Suppressor macrophage (primary cell): Measurements from ENCODE around the gene HOOK2.

Experiments used
- DNase-seq, 4 experiments: peaks; one replicate each; pipeline ENCODE4 v3.0.0-alpha.2; 2020 to 2022

Gene HOOK2

DNA sequence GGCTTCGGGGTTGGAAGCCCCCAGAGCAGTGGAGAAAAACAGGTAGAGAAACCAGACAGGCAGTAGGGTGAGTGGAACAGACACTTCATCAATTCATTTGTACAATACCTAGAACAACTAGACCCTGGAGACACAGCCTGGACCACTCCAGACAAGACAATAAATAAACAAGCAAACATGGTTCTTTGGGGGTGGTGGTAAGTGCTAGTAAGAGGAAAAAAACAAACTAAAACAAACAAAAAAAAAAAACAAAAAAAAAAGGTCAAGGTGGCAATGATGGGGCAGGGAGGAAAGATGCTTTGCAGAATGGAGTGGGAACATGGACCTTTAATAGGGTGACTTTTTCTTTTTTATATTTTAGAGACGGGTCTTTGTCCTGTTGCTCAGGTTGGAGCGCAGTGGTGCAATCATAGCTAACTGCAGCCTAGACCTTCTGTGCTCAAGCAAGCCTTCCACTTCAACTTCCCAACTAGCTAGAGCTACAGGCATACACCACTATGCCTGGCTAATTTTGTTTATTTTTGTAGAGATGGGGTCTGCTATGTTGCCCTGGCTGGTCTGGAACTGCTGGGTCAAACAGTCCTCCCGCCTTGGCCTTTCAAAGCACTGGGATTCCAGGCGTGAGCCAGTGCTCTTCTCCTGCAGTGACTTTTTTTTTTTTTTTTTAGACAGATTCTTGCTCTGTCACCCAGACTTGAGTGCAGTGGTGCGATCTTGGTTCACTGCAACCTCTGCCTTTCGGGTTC, 19.0 kb upstream of the HOOK2 start:
- DNase-seq: peak; percentile 48 to 64 (median 58)

GRCh38 chr19:12793290-12794195, 18.2 kb upstream of the HOOK2 start:
- peak; percentile 95 to 98 (median 96) for DNase-seq

- peak in 1 of 4 experiments; percentile 39 for DNase-seq
These were observed 17.5 kb upstream of the HOOK2 start for GRCh38 chr19:12792853-12793289.

GRCh38 chr19:12792051-12792852, 16.9 kb upstream of the HOOK2 start:
- DNase-seq: peak; percentile 66 to 83 (median 76)

DNA sequence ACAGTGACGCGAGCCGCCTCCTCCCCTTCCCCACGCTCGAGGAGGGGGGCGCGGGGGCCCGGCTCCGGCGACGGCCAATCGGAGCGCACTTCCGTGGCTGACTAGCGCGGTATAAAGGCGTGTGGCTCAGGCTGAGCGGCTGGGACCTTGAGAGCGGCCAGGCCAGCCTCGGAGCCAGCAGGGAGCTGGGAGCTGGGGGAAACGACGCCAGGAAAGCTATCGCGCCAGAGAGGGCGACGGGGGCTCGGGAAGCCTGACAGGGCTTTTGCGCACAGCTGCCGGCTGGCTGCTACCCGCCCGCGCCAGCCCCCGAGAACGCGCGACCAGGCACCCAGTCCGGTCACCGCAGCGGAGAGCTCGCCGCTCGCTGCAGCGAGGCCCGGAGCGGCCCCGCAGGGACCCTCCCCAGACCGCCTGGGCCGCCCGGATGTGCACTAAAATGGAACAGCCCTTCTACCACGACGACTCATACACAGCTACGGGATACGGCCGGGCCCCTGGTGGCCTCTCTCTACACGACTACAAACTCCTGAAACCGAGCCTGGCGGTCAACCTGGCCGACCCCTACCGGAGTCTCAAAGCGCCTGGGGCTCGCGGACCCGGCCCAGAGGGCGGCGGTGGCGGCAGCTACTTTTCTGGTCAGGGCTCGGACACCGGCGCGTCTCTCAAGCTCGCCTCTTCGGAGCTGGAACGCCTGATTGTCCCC, 16.1 kb upstream of the HOOK2 start, which contains the start of gene JUNB:
JUNB (plus strand) TSS at position 142 of the 706 bp plus-strand sequence; CDS start at position 428, 286 bp downstream.
- DNase-seq: peak; percentile 99

DNA sequence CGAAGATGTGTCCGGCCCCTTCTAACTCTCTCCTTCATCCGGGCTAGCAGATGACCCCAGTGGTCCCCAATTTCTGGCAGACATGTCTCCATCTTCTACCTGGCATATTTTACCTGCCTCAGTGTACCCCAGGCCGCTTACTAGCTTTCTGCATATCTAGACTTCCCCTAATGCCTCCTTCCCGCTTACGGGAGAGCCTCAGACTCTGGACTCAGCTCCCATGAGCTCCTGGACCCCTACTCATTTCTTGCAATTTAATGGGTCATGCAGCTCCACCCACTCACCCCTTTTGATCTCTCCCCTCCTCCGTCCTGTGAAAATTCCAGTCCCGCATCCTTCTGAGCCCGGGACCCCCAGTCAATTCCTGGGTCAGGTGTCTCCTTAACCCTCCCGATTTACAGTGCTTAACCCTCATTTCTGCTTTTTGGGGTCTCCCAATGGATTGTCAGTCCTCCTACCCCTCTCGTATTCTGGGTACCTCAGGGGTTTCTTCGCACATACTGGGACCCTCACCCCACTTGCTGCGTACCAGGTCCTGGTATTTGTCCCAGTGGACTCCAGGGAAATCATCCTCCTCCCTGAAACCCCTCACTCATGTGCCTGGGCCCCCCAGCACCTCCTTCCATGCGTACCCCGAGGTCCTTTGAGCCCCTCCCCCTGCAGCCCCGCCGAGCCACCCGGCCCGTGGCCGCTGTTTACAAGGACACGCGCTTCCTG, 15.4 kb upstream of the HOOK2 start:
- DNase-seq: peak; percentile 35 to 59 (median 54)

DNA sequence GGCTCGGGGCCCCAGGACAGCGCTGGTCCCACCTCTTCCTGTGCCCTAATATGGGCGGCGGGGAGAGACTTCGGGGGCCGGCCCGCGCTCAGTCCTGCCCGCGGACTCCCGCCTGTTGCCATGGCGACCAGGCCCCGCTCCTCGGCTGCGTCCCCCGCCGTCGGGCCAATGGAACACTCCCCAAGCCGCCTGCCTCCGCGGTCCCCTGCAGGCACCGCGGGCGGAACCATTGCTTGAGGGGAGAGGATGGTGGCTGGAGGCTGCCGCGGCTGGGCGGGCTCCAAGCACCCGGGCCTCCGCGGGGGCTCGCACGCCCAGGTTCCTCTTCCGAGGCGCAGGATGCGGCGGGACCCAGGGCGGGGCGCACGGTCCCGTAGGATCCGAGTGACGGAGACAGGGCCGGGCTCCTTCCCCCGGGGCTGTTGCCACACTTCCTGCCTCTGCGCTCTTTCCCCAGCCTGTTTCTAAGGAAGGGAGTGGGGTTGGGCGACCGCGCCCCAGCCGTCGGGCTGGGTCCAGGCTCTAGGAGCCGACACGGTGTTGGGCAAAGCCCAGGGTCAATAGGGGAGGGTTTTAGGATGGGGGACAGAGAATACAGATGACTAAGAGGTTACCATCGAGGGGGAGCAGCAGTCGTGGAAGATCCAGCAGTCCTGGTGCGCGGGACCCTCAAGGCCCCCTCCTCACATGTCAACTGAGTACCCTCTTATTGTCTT, 14.7 kb upstream of the HOOK2 start:
- peak; percentile 99 to 100 (median 100) for DNase-seq

GRCh38 chr19:12789098-12789903, 13.9 kb upstream of the HOOK2 start:
- DNase-seq: no peak

GRCh38 chr19:12788682-12789097, 13.3 kb upstream of the HOOK2 start:
- DNase-seq: peak; percentile 87 to 94 (median 94)

DNA sequence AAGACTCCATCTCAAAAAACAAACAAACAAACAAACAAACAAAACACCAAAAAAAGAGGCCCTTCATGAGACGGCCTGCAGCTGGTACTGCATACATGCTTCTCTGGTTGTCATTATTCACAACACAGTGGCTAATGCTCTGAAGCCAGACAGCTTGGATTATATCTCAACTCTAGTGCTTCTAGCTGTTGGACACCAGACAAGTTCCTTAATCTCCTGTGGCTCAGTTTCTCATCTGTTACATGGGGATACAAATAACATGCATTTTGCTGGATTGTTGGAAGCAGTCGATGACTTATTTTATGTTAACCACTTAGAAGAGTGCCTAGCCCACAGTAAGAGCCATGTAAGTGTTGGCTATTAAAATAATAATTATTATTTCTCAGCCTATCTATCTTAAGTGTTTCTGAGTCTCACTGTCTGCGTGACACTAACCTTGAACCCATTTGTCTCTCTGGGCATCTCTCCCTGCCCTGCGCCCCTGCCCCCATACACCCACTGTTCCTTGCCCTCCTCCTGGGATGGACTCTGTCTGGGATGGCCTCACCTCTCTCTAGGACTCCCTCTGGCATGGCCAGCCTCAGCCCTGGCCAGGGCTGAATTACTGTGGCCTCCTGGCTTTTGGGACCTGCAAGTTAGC, 12.8 kb upstream of the HOOK2 start:
- DNase-seq: peak in 2 of 4 experiments; percentile 11 to 34

GRCh38 chr19:12787458-12787857, 12.1 kb upstream of the HOOK2 start:
- DNase-seq: peak in 1 of 4 experiments; percentile 21

DNA sequence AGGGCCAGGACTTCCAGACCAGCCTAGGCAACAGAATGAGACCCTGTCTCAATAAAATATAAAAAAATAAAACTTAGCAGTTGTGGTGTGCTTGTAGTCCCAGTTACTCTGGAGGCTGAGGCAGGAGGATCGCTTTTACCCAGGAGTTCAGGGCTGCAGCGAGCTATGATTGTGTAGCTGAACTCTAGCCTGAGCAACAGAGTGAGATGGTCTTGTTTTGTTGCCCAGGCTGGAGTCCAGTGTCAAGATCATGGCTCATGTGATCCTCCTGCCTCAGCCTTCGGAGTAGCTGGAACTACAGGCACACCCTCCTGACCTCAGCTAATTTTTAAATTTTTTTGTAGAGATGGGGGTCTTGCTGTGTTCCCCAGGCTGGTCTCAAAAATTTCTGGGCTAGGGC, 11.6 kb upstream of the HOOK2 start:
- peak; percentile 44 to 68 (median 66) for DNase-seq

DNA sequence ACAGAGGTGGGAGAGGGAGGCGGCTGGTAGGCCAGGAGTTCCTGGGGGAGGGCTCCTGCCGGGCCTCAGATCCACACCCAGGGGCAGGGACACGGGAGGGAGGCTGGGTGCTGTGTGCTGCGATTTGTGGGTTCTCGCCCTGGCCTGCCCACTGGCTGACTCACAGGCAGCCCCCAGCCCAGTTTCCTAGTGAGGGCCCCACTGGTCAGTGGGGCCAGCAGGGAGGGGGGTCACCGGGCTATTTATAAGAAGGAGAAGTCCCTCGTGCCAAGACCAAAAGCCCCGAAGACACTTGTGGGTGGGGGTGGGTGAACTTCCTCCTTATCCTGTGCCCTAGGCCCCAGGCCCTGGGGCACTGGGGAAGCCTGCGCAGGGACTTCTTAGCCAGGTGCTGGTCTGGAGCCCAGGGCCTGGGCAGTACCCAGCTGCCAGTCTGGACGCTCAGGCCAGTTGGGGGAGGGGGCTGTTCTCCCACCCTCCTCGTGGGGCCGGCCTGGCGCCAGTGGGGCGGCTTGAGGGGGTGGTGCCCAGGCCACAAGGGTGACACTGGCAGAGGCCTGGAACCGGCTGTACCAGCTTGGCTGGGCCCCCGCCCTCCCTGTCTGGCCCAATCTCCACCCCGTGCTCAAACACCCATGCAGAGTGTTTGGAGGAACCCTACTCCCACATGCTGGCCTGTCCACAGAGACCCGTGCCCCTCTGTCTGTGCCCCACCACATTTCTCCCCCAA, 11.0 kb upstream of the HOOK2 start:
- peak; percentile 97 to 99 (median 98) for DNase-seq

GRCh38 chr19:12785431-12786031, 10.2 kb upstream of the HOOK2 start:
- DNase-seq: peak; percentile 85 to 93 (median 90)

- peak; percentile 43 to 50 (median 47) for DNase-seq
These were observed 9.6 kb upstream of the HOOK2 start for GRCh38 chr19:12784871-12785430.

DNA sequence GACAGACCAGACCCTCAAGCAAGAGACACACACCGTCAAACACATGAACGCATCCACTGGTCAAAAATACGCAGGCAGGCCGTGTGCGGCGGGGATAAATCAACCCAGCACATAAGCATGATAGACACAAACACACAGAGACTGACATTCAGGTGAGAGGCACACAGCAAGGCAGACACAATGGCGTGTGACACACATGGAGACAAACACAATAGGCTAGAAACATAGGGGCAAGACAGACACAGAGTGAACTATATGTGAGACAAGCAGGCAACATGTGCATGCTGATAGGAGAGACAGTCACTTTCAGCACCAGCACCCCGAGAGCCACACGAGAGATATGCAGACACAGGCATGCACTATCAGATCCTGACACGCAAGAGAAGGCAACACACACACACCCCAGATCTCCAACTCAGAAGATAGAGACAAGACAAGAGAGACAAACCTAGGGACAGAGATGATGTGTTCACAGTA, 9.1 kb upstream of the HOOK2 start:
- DNase-seq: peak in 3 of 4 experiments; percentile 31 to 42 (median 38)

GRCh38 chr19:12783849-12784393, 8.6 kb upstream of the HOOK2 start:
- DNase-seq: peak; percentile 69 to 85 (median 78)
